HepG2 (cell line): ENCODE measurements around the gene UBB. TPM values are rescaled to one million over a fixed set of nuclear protein-coding genes. Genes with fewer than 3 reads are reported as not detected.

Experiments used
- FLYWCH1 ChIP-seq: sonication (generic); formaldehyde crosslinking; IDR thresholded peaks from 2 replicates; pipeline ENCODE4 v1.8.1; 2023; ENCODE audit warnings: mild to moderate bottlenecking, missing genetic modification reagents
- FOXO1 ChIP-seq: sonication (generic); formaldehyde crosslinking; IDR thresholded peaks from 2 replicates; pipeline ENCODE4 v1.4.0; 2020; ENCODE audit warnings: missing genetic modification reagents
- GPBP1L1 ChIP-seq: sonication (generic); formaldehyde crosslinking; IDR thresholded peaks from 2 replicates; pipeline ENCODE4 v1.5.0; 2020; ENCODE audit warnings: mild to moderate bottlenecking, missing genetic modification reagents
- HNF4A ChIP-seq: sonication (generic); formaldehyde crosslinking; IDR thresholded peaks from 2 replicates; pipeline ENCODE4 v1.4.0; 2020; ENCODE audit warnings: missing genetic modification reagents
- HNF4G ChIP-seq, 2 experiments: sonication (generic) in 1 of 2; formaldehyde crosslinking in 1 of 2; IDR thresholded peaks; 2 replicates each; pipeline versions ENCODE4 v1.4.0 to v1.6.1; 2011 to 2020; ENCODE audit warnings: borderline replicate concordance in 2 of 2, low read depth in 2 of 2, mild to moderate bottlenecking in 2 of 2, low read length in 1 of 2, missing genetic modification reagents in 1 of 2, moderate library complexity in 1 of 2
- ISL2 ChIP-seq: sonication (generic); formaldehyde crosslinking; IDR thresholded peaks from 2 replicates; pipeline ENCODE4 v1.5.0; 2020; ENCODE audit warnings: missing genetic modification reagents
- SAFB2 ChIP-seq: sonication (generic); formaldehyde crosslinking; IDR thresholded peaks from 2 replicates; pipeline ENCODE4 v1.5.1; 2020; ENCODE audit warnings: missing genetic modification reagents, low read depth, mild to moderate bottlenecking, borderline replicate concordance
- THAP9 ChIP-seq: sonication (generic); formaldehyde crosslinking; IDR thresholded peaks from 2 replicates; pipeline ENCODE4; 2020; ENCODE audit warnings: missing genetic modification reagents, mild to moderate bottlenecking, borderline replicate concordance
- ZBTB20 ChIP-seq: sonication (generic); formaldehyde crosslinking; IDR thresholded peaks from 2 replicates; pipeline ENCODE4 v1.8.1; 2023; ENCODE audit warnings: missing genetic modification reagents, low read depth, mild to moderate bottlenecking, borderline replicate concordance
- ZNF407 ChIP-seq: sonication (generic); formaldehyde crosslinking; IDR thresholded peaks from one replicate; pipeline ENCODE4 v1.5.1; 2020; ENCODE audit warnings: mild to moderate bottlenecking, missing genetic modification reagents; ENCODE audit errors: not compliant biosample characterization
- ZNF597 ChIP-seq: sonication (generic); formaldehyde crosslinking; IDR thresholded peaks from 2 replicates; pipeline ENCODE4 v1.5.0; 2020; ENCODE audit warnings: missing genetic modification reagents
- ZNF674 ChIP-seq: sonication (generic); formaldehyde crosslinking; IDR thresholded peaks from 2 replicates; pipeline ENCODE4 v1.5.0; 2020; ENCODE audit warnings: low read depth, mild to moderate bottlenecking, missing genetic modification reagents
- ZNF761 ChIP-seq: sonication (generic); formaldehyde crosslinking; conservative IDR thresholded peaks from 2 replicates; pipeline ENCODE4 v1.4.0; 2020; ENCODE audit warnings: mild to moderate bottlenecking, missing genetic modification reagents
- polyA plus RNA-seq, 8 experiments: library from polyadenylated mRNA; depleted of rRNA in 3 of 8; stranded (reverse) in 7 of 8; unstranded in 1 of 8; fragments of >200 nt; fragmentation: Illumina TruSeq in 4 of 8; extraction: Trizol in 4 of 8; gene quantifications; 2 replicates each; pipeline versions ENCODE4 v1.2.1 to v1.2.3, GENCODE V29; 2011 to 2016; ENCODE audit warnings: low read depth in 4 of 8, missing spikeins in 1 of 8, mixed read lengths in 1 of 8; ENCODE audit not compliant: insufficient read depth in 1 of 8
- total RNA-seq, 5 experiments: library from RNA; depleted of rRNA; stranded (reverse); fragments of >200 nt; fragmentation: Illumina TruSeq; extraction: Trizol; gene quantifications; 2 replicates each; pipeline ENCODE4 v1.2.3, GENCODE V29; 2016; ENCODE audit warnings: low read depth in 1 of 5

UBB gene
- total and polyA plus RNA-seq, 2 of the 13 experiments (the other 11 are each of a cell fraction or from before 2014, with no cell fraction given): 1,130 to 2,066 TPM

GRCh38 chr17:16425698-16426659 is 45.1 kb downstream of the UBB start (continued):
- TF ChIP-seq ZNF407: no peak
- TF ChIP-seq SAFB2 (CRISPR knock-in tag): no peak
- TF ChIP-seq ZNF761 (CRISPR knock-in tag): no peak
- TF ChIP-seq GPBP1L1: no peak
- no peak for TF ChIP-seq ZNF597 (CRISPR knock-in tag)
- TF ChIP-seq HNF4A (CRISPR knock-in tag): peak; percentile 94
- peak; percentile 44 for TF ChIP-seq THAP9
- no peak for TF ChIP-seq ZBTB20
- TF ChIP-seq ISL2 (CRISPR knock-in tag): 0 out of 2 replicates have a peak, but pooled peaks have one; percentile 23
- no peak; the same call in 1 of the 2 replicates for TF ChIP-seq FOXO1
- TF ChIP-seq ZNF674 (CRISPR knock-in tag): no peak
- peak; percentile 41; the same call in 1 of the 2 replicates for TF ChIP-seq HNF4G (IDR thresholded peaks at IDR 0.05; ENCODE audit: borderline replicate concordance, low read depth, low read length)
- TF ChIP-seq HNF4G (CRISPR knock-in tag; IDR thresholded peaks at IDR 0.05; ENCODE audit: borderline replicate concordance, low read depth): 0 out of 2 replicates have a peak, but pooled peaks have one; percentile 22
- no peak for TF ChIP-seq FLYWCH1 (CRISPR knock-in tag)
